22Rv1 (cell line): ENCODE results near the gene FAM98A.

Experiments
- ZFX ChIP-seq: fragments of 450-650 bp; IDR thresholded peaks from 2 replicates; pipeline ENCODE4 v1.6.1; 2017; ENCODE audit warnings: antibody characterized with exemption, borderline replicate concordance
- TF ChIP-seq, protein P1 (sequence below): fragments of 450-650 bp; IDR thresholded peaks from 2 replicates; pipeline ENCODE4 v1.5.1; 2017; ENCODE audit warnings: mild to moderate bottlenecking

DNA sequence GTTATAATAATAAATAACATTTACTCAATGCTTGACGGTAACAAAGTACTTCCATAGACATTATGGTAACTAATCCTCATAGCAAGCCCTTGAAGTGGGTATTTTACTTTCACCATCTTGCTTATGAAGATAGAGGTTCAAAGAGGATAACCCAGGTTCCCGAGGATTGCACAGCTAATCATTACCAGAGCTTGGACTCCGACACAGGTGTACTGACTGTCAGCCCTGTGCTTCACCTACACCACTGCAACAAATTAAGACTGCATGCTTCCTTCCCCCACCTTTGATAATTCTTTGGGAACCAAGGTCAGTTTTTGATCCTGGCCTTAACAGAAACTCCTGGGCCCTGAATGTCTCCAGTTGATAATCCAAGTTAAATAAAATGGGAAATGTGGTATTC is 48.9 kb downstream of the FAM98A start:
- TF ChIP-seq, protein P1, sequence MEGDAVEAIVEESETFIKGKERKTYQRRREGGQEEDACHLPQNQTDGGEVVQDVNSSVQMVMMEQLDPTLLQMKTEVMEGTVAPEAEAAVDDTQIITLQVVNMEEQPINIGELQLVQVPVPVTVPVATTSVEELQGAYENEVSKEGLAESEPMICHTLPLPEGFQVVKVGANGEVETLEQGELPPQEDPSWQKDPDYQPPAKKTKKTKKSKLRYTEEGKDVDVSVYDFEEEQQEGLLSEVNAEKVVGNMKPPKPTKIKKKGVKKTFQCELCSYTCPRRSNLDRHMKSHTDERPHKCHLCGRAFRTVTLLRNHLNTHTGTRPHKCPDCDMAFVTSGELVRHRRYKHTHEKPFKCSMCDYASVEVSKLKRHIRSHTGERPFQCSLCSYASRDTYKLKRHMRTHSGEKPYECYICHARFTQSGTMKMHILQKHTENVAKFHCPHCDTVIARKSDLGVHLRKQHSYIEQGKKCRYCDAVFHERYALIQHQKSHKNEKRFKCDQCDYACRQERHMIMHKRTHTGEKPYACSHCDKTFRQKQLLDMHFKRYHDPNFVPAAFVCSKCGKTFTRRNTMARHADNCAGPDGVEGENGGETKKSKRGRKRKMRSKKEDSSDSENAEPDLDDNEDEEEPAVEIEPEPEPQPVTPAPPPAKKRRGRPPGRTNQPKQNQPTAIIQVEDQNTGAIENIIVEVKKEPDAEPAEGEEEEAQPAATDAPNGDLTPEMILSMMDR: no peak
- TF ChIP-seq ZFX: no peak
